HepG2 (cell line): ENCODE data around the gene MYOM1. TPM values are rescaled to one million over a fixed set of nuclear protein-coding genes. Genes with fewer than 3 reads are reported as not detected.

Experiments used
- ADNP ChIP-seq: sonication (generic); formaldehyde crosslinking; IDR thresholded peaks from 2 replicates; pipeline ENCODE4 v1.4.0; 2020; ENCODE audit warnings: missing genetic modification reagents
- JARID2 ChIP-seq: sonication (generic); formaldehyde crosslinking; IDR thresholded peaks from 2 replicates; pipeline ENCODE4 v1.8.1; 2023; ENCODE audit warnings: missing genetic modification reagents, inconsistent platforms; ENCODE audit not compliant: insufficient replicate concordance
- MAZ ChIP-seq, 2 experiments: sonication (generic) in 1 of 2; formaldehyde crosslinking in 1 of 2; IDR thresholded peaks; 2 replicates each; pipeline versions ENCODE4 v1.5.0 to v1.6.1; 2012 to 2020; ENCODE audit warnings: low read depth in 2 of 2, mild to moderate bottlenecking in 2 of 2, borderline replicate concordance in 1 of 2, improper control_type of control experiment in 1 of 2, low read length in 1 of 2, missing genetic modification reagents in 1 of 2, moderate library complexity in 1 of 2
- NFKB2 ChIP-seq: sonication (generic); formaldehyde crosslinking; IDR thresholded peaks from 2 replicates; pipeline ENCODE4 v1.4.0; 2020; ENCODE audit warnings: missing genetic modification reagents, borderline replicate concordance
- PCBP2 ChIP-seq: fragments of 200-400 bp; formaldehyde crosslinking; optimal IDR thresholded peaks from 2 replicates; pipeline ENCODE3; 2018; ENCODE audit warnings: low read length, low read depth; ENCODE audit not compliant: poor library complexity, severe bottlenecking
- TRIM22 ChIP-seq: fragments of 450-650 bp; IDR thresholded peaks from 2 replicates; pipeline ENCODE4 v1.6.1; 2017
- ZNF326 ChIP-seq: sonication (generic); formaldehyde crosslinking; IDR thresholded peaks from 2 replicates; pipeline ENCODE4 v1.4.0; 2020; ENCODE audit warnings: missing genetic modification reagents, borderline replicate concordance
- ZNF569 ChIP-seq: sonication (generic); formaldehyde crosslinking; IDR thresholded peaks from 2 replicates; pipeline ENCODE4 v1.5.0; 2020; ENCODE audit warnings: mild to moderate bottlenecking, missing genetic modification reagents, moderate library complexity, borderline replicate concordance
- ZNF609 ChIP-seq: sonication (generic); formaldehyde crosslinking; IDR thresholded peaks from 2 replicates; pipeline ENCODE4 v1.4.0; 2020; ENCODE audit warnings: mild to moderate bottlenecking, missing genetic modification reagents, borderline replicate concordance
- ZNF616 ChIP-seq: sonication (generic); formaldehyde crosslinking; IDR thresholded peaks from 2 replicates; pipeline ENCODE4 v1.5.0; 2020; ENCODE audit warnings: low read depth, mild to moderate bottlenecking, missing genetic modification reagents
- ZNF839 ChIP-seq: sonication (generic); formaldehyde crosslinking; IDR thresholded peaks from 2 replicates; pipeline ENCODE4 v1.4.0; 2020; ENCODE audit warnings: missing genetic modification reagents, mild to moderate bottlenecking, borderline replicate concordance
- polyA plus RNA-seq, 8 experiments: library from polyadenylated mRNA; depleted of rRNA in 3 of 8; stranded (reverse) in 7 of 8; unstranded in 1 of 8; fragments of >200 nt; fragmentation: Illumina TruSeq in 4 of 8; extraction: Trizol in 4 of 8; gene quantifications; 2 replicates each; pipeline versions ENCODE4 v1.2.1 to v1.2.3, GENCODE V29; 2011 to 2016; ENCODE audit warnings: low read depth in 4 of 8, missing spikeins in 1 of 8, mixed read lengths in 1 of 8; ENCODE audit not compliant: insufficient read depth in 1 of 8
- total RNA-seq, 5 experiments: library from RNA; depleted of rRNA; stranded (reverse); fragments of >200 nt; fragmentation: Illumina TruSeq; extraction: Trizol; gene quantifications; 2 replicates each; pipeline ENCODE4 v1.2.3, GENCODE V29; 2016; ENCODE audit warnings: low read depth in 1 of 5
- TF ChIP-seq, protein P1 (sequence below): sonication (generic); formaldehyde crosslinking; IDR thresholded peaks from 2 replicates; pipeline ENCODE4 v1.4.0; 2020; ENCODE audit warnings: missing genetic modification reagents, borderline replicate concordance
- TF ChIP-seq, protein P2 (sequence below): sonication (generic); formaldehyde crosslinking; IDR thresholded peaks from 2 replicates; pipeline ENCODE4 v1.5.0; 2020; ENCODE audit warnings: missing genetic modification reagents
- TF ChIP-seq, protein P3 (sequence below): sonication (generic); formaldehyde crosslinking; IDR thresholded peaks from 2 replicates; pipeline ENCODE4 v1.4.0; 2020; ENCODE audit warnings: missing genetic modification reagents, borderline replicate concordance

The MYOM1 gene
- total and polyA plus RNA-seq, 2 of the 13 experiments (the other 11 are each of a cell fraction or from before 2014, with no cell fraction given) = 0.46 to 0.98 TPM

DNA sequence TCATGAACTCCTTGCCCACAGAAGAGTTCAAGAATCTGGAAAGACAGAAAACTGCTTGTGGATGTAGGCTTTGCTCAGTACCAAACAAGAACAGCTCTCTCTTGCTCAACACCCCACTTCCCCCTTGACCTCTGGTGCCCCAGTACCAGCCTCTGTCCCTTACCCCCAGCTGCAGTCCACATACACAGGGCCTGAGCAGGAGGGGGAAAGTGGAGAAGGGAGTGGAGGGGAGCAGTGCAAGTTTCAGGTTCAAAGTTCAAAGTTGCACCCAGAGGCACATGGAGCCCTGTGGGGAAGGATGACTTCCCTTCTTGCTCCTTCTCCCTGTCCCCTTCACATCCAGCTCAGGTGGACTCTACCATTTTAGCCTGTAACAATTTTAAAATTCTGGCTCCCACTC, 145.7 kb downstream of the MYOM1 start (continued):
- no peak for TF ChIP-seq TRIM22
- no peak for TF ChIP-seq PCBP2
- no peak for TF ChIP-seq ZNF569 (CRISPR knock-in tag)
- no peak; the same call in 1 of the 2 replicates for TF ChIP-seq MAZ (IDR thresholded peaks at IDR 0.05; ENCODE audit: borderline replicate concordance, low read depth, low read length)
- TF ChIP-seq MAZ (CRISPR knock-in tag; IDR thresholded peaks at IDR 0.05; ENCODE audit: low read depth) = no peak
- TF ChIP-seq ZNF326 (CRISPR knock-in tag) = no peak
- no peak for TF ChIP-seq NFKB2 (CRISPR knock-in tag)
- no peak for TF ChIP-seq ZNF609 (CRISPR knock-in tag)
- TF ChIP-seq, protein P1, sequence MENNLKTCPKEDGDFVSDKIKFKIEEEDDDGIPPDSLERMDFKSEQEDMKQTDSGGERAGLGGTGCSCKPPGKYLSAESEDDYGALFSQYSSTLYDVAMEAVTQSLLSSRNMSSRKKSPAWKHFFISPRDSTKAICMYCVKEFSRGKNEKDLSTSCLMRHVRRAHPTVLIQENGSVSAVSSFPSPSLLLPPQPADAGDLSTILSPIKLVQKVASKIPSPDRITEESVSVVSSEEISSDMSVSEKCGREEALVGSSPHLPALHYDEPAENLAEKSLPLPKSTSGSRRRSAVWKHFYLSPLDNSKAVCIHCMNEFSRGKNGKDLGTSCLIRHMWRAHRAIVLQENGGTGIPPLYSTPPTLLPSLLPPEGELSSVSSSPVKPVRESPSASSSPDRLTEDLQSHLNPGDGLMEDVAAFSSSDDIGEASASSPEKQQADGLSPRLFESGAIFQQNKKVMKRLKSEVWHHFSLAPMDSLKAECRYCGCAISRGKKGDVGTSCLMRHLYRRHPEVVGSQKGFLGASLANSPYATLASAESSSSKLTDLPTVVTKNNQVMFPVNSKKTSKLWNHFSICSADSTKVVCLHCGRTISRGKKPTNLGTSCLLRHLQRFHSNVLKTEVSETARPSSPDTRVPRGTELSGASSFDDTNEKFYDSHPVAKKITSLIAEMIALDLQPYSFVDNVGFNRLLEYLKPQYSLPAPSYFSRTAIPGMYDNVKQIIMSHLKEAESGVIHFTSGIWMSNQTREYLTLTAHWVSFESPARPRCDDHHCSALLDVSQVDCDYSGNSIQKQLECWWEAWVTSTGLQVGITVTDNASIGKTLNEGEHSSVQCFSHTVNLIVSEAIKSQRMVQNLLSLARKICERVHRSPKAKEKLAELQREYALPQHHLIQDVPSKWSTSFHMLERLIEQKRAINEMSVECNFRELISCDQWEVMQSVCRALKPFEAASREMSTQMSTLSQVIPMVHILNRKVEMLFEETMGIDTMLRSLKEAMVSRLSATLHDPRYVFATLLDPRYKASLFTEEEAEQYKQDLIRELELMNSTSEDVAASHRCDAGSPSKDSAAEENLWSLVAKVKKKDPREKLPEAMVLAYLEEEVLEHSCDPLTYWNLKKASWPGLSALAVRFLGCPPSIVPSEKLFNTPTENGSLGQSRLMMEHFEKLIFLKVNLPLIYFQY (CRISPR knock-in tag) = no peak
- TF ChIP-seq JARID2 = no peak
- TF ChIP-seq, protein P2, sequence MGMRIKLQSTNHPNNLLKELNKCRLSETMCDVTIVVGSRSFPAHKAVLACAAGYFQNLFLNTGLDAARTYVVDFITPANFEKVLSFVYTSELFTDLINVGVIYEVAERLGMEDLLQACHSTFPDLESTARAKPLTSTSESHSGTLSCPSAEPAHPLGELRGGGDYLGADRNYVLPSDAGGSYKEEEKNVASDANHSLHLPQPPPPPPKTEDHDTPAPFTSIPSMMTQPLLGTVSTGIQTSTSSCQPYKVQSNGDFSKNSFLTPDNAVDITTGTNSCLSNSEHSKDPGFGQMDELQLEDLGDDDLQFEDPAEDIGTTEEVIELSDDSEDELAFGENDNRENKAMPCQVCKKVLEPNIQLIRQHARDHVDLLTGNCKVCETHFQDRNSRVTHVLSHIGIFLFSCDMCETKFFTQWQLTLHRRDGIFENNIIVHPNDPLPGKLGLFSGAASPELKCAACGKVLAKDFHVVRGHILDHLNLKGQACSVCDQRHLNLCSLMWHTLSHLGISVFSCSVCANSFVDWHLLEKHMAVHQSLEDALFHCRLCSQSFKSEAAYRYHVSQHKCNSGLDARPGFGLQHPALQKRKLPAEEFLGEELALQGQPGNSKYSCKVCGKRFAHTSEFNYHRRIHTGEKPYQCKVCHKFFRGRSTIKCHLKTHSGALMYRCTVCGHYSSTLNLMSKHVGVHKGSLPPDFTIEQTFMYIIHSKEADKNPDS (CRISPR knock-in tag) = no peak
- TF ChIP-seq ADNP (CRISPR knock-in tag) = no peak
- no peak for TF ChIP-seq ZNF616 (CRISPR knock-in tag)
- TF ChIP-seq ZNF839 (CRISPR knock-in tag) = no peak
- TF ChIP-seq, protein P3, sequence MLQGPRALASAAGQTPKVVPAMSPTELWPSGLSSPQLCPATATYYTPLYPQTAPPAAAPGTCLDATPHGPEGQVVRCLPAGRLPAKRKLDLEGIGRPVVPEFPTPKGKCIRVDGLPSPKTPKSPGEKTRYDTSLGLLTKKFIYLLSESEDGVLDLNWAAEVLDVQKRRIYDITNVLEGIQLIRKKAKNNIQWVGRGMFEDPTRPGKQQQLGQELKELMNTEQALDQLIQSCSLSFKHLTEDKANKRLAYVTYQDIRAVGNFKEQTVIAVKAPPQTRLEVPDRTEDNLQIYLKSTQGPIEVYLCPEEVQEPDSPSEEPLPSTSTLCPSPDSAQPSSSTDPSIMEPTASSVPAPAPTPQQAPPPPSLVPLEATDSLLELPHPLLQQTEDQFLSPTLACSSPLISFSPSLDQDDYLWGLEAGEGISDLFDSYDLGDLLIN = no peak
